Left ventricle myocardium inferior (tissue), 1 donor: ENCODE measurements around the gene CRYBB1. TPM values are rescaled to one million over a fixed set of nuclear protein-coding genes. Genes with fewer than 3 reads are reported as not detected.
"Not testable (repeated sequence)": the region's sequence is repeated elsewhere in the genome, so short reads cannot be mapped to it uniquely, and the experiment has no call there.

Experiments
- DNase-seq: peaks from one replicate; pipeline ENCODE4 v3.0.0-alpha.2; 2020
- H3K27ac ChIP-seq: fragments of 200-600 bp; replicated peaks from 2 replicates; pipeline ENCODE4 v1.8.0; 2021
- H3K27me3 ChIP-seq: fragments of 200-600 bp; 2 replicates; pipeline ENCODE4 v1.8.0; 2021; ENCODE audit warnings: low read depth
- H3K36me3 ChIP-seq: fragments of 200-600 bp; 2 replicates; pipeline ENCODE4 v1.8.0; 2021
- H3K4me1 ChIP-seq: fragments of 200-600 bp; 2 replicates; pipeline ENCODE4 v1.8.0; 2021
- H3K4me3 ChIP-seq: fragments of 200-600 bp; 2 replicates; pipeline ENCODE4 v1.8.0; 2021; ENCODE audit warnings: mild to moderate bottlenecking, moderate library complexity
- H3K9me3 ChIP-seq: fragments of 200-600 bp; replicated peaks from 2 replicates; pipeline ENCODE4 v1.8.0; 2021
- CTCF ChIP-seq: fragments of 200-600 bp; IDR thresholded peaks from 2 replicates; pipeline ENCODE4 v1.8.0; 2021; ENCODE audit warnings: antibody characterized with exemption, mild to moderate bottlenecking, borderline replicate concordance
- intact Hi-C: fragments of 100-400 bp; cut with micrococcal nuclease; formaldehyde crosslinking; loops from one replicate; pipeline ENCODE4 v1.11.0; 2022
- total RNA-seq: library from RNA; stranded (reverse); fragmentation: NEBNext Ultra II Directional; extraction: Animal tissue kit (Norgen Biotek cat#: 25700); gene quantifications from one replicate; pipeline ENCODE4 v1.2.1, GENCODE V29; 2021
- donor health status: DM: no; HTN: yes; CAD: no; lungs with severe emphysema.

The CRYBB1 gene
- total RNA-seq, 1 donor from 2014 or later: 0.66 TPM

GRCh38 chr22:26615830-26616435, 1.9 kb downstream of the CRYBB1 start:
- intact Hi-C loops: no loop called here
- no peak for TF ChIP-seq CTCF
- Histone ChIP-seq H3K27me3 (peaks cover 40% of the 10 kb centered on the region), H3K4me3 (no peak overlapping the region), H3K27ac (no peak overlapping the region), H3K36me3 (no peaks in the 10 kb centered on the region), H3K9me3 (no peaks in the 10 kb centered on the region), H3K4me1 (peaks cover 25% of the 10 kb centered on the region)
- no peak for DNase-seq

GRCh38 chr22:26615149-26615548, 2.7 kb downstream of the CRYBB1 start:
- no peak overlapping the region for H3K4me3 ChIP-seq
- peaks cover 40% of the 10 kb centered on the region for H3K27me3 ChIP-seq
- intact Hi-C loops: no loop called here
- TF ChIP-seq CTCF: no peak
- H3K9me3 ChIP-seq: no peaks in the 10 kb centered on the region
- H3K4me1 ChIP-seq: peaks cover 23% of the 10 kb centered on the region
- no peak overlapping the region for H3K27ac ChIP-seq
- DNase-seq: no peak
- H3K36me3 ChIP-seq: no peaks in the 10 kb centered on the region

- H3K4me3 ChIP-seq: no peak overlapping the region
- no peak overlapping the region for H3K27ac ChIP-seq
- peaks cover 15% of the 10 kb centered on the region for H3K4me1 ChIP-seq
- H3K36me3 ChIP-seq: no peaks in the 10 kb centered on the region
- TF ChIP-seq CTCF: no peak
- H3K9me3 ChIP-seq: no peaks in the 10 kb centered on the region
- no peak for DNase-seq
- intact Hi-C loops: no loop called here
- peaks cover 40% of the 10 kb centered on the region for H3K27me3 ChIP-seq
Observed at GRCh38 chr22:26614322-26614721, 3.5 kb downstream of the CRYBB1 start.

- H3K4me1 ChIP-seq, intact Hi-C loops, H3K27ac ChIP-seq, H3K4me3 ChIP-seq, DNase-seq, H3K36me3 ChIP-seq, H3K9me3 ChIP-seq: not testable (repeated sequence)
- peaks cover 40% of the 10 kb centered on the region for H3K27me3 ChIP-seq
Observed at GRCh38 chr22:26613753-26614152, 4.1 kb downstream of the CRYBB1 start.

- Histone ChIP-seq H3K27ac (no peak overlapping the region), H3K4me1 (peaks cover 3% of the 10 kb centered on the region), H3K9me3 (no peaks in the 10 kb centered on the region), H3K36me3 (no peaks in the 10 kb centered on the region), H3K27me3 (peaks cover 40% of the 10 kb centered on the region), H3K4me3 (no peak overlapping the region)
- DNase-seq: no peak
- no peak for TF ChIP-seq CTCF
- intact Hi-C loops: no loop called here
Observed at GRCh38 chr22:26612652-26613051, 5.2 kb downstream of the CRYBB1 start.

GRCh38 chr22:26610996-26611395, 6.8 kb downstream of the CRYBB1 start:
- H3K4me3 ChIP-seq: no peak overlapping the region
- intact Hi-C loops: no loop called here
- H3K4me1 ChIP-seq: peaks cover 3% of the 10 kb centered on the region
- no peaks in the 10 kb centered on the region for H3K9me3 ChIP-seq
- H3K27me3 ChIP-seq: peaks cover 37% of the 10 kb centered on the region
- no peak for TF ChIP-seq CTCF
- no peaks in the 10 kb centered on the region for H3K36me3 ChIP-seq
- H3K27ac ChIP-seq: no peak overlapping the region
- DNase-seq: no peak
